Fibroblast of skin of left biceps (primary cell): ENCODE data around the gene FBXO38.

ENCODE experiments used
- DNase-seq, 2 experiments: peaks; one replicate each; pipeline ENCODE4 v3.0.0-alpha.2; 2013; ENCODE audit warnings: low read depth in 2 of 2

Gene FBXO38

GRCh38 chr5:148474025-148474511, 90.3 kb downstream of the FBXO38 start:
- no peak for DNase-seq

DNA sequence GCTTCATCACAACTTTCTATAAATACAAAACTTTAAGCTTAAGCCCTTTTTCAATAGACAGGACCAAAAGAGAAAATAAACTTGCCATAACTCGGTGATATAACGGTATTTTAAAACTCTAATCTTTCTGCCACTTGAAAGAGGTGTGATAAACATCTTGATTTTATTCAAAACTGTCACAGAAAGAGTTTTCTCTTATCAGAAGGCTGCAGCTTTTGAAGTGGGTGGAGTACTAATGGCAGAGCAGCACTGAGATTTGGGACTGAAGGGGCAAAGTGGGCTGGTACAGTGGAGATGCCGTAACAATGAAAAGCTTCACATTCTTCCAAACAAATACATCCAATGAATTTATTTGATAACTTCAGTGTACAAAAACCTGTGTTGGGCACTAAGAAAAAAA, 92.5 kb downstream of the FBXO38 start:
- DNase-seq = no peak

GRCh38 chr5:148477429-148477828, 93.7 kb downstream of the FBXO38 start:
- DNase-seq = no peak

- DNase-seq = no peak
Measured at GRCh38 chr5:148482196-148482595, 98.4 kb downstream of the FBXO38 start.

- DNase-seq = peak; percentile 2 to 4
Measured at GRCh38 chr5:148482697-148483462, 99.1 kb downstream of the FBXO38 start.

DNA sequence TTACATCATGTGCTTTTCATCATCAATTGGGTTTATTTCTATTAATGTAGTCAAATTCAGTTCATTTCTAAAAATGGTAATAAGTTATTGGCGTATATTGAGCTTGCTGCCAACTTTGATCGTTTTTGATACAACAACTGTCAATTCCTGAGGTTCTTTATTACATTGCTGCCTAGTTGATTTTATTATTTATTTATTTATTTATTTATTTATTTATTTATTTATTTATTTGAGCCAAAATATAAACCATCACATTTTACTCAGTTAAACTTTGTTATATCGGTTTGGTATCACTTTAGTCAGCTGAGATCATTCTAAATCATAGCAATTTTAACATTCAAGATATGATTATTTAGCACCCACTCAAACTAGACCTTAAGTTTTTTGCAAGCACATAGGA, 100.0 kb downstream of the FBXO38 start:
- no peak for DNase-seq

GRCh38 chr5:148484651-148485050, 100.9 kb downstream of the FBXO38 start:
- no peak for DNase-seq

DNA sequence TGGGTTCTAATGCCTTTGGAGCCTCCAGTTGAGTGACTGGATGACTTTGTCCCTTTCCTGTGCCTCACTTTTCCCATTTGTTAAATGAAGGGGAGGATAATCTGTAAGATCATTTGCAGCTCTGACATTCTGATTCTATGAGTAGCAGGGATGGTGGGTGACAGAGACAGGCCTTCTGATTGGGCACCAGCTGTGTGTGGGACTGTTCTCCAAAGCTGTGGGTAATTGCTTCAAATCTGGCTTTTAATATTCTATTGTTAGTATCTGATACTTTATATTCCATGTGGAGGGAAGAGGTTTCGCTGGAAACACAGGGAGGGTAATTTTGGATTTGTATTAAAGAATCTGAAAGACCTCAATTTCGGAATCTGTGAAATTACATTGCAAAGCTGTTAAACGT, 102.7 kb downstream of the FBXO38 start:
- no peak for DNase-seq

DNA sequence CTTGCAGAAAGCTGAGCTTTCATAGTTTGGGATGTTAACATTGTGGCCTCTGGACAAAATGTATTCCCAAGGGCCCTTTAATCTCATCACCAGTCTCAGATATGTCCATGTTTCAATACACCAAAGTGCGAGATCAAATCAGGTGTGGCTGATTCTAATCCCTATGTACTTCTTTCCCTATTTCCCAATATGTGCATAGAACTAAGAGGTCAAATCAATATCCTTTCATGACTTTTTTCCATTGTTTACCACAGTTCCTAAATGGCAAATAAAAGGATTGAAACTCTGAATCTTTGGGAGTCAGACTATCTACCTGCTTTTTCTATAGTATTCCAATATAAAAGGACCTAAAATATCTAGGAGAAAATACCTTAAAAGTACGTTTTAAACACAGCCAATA, 105.0 kb downstream of the FBXO38 start:
- DNase-seq = no peak

GRCh38 chr5:148491015-148491792, 107.4 kb downstream of the FBXO38 start:
- DNase-seq = no peak

DNA sequence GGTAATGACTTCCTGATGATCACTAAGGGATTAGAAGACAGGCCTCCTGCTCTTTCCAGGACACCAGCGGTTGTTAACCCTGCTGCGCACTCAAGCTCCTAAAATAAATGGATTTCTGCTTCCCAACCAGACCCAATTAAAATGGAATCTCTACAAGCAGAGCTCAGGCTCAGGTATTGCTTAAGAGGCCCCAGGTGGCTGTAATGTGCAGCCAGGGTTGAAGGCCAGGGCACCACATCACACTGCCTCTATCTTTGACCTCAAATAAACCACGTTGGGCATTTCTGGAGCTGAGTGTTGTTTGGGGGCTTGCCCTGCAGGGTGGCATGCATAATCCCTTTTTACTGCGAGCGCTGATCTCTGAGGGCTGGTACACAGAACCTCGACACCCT, 108.0 kb downstream of the FBXO38 start:
- no peak for DNase-seq

DNA sequence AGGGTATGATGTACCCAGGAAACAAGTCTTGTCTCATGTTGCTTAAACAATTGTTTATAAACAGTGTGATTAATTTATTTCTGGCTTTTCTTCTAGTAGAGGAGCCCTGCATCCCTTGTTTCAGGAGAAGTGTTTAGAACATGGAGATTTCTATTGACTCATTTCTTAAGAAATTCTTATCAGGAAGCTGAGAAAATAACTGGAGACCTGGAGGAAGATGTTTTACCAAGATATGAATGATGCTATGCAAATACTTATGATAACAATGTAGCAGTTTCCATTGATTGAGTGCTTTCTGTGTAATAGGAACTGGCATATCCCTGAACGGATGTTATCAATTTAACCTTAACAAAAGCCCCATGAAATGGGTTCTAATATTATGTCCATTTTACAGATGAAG, 108.6 kb downstream of the FBXO38 start:
- DNase-seq = no peak
